ENCODE results near the gene ATP2C1. TPM values are rescaled to one million over a fixed set of nuclear protein-coding genes. Genes with fewer than 3 reads are reported as not detected.

The ATP2C1 gene
- total and polyA plus RNA-seq, 2 experiments from 2014 or later: 28.1 to 75.7 TPM

- H4K20me1 ChIP-seq (replicated peaks; ENCODE audit: insufficient read depth): no peaks in the 10 kb centered on the region
- no peaks in the 10 kb centered on the region for H3K9me3 Mint-ChIP-seq
- H3K27me3 Mint-ChIP-seq (ENCODE audit: insufficient read depth, low read depth, poor library complexity): no peaks in the 10 kb centered on the region
- no peaks in the 10 kb centered on the region for H3K79me2 ChIP-seq (replicated peaks; ENCODE audit: insufficient read depth)
- H3K27me3 ChIP-seq (ENCODE audit: insufficient read depth): no peaks in the 10 kb centered on the region
- H3K4me2 ChIP-seq: no peak overlapping the region
- TF ChIP-seq ZNF114 (CRISPR knock-in tag; IDR thresholded peaks at IDR 0.05) (no peak), STAT1 (IDR thresholded peaks at IDR 0.05; ENCODE audit: unreplicated experiment) (no peak), ZNF331 (CRISPR knock-in tag; IDR thresholded peaks at IDR 0.05; ENCODE audit: low read depth) (no peak), POLR2AphosphoS5 (IDR thresholded peaks at IDR 0.05; ENCODE audit: low read depth) (no peak), EZH2 (IDR thresholded peaks at IDR 0.05; ENCODE audit: low read depth, unreplicated experiment) (no peak), NANOG (IDR thresholded peaks at IDR 0.05; ENCODE audit: borderline replicate concordance) (no peak), JUNB (IDR thresholded peaks at IDR 0.05; ENCODE audit: unreplicated experiment) (no peak), CREB1 (CRISPR knock-in tag; IDR thresholded peaks at IDR 0.05; ENCODE audit: low read depth) (no peak), EZH2phosphoT487 (IDR thresholded peaks at IDR 0.05; ENCODE audit: unreplicated experiment) (no peak), ETS1 (IDR thresholded peaks at IDR 0.05) (no peak)
- TF ChIP-seq, protein P1, sequence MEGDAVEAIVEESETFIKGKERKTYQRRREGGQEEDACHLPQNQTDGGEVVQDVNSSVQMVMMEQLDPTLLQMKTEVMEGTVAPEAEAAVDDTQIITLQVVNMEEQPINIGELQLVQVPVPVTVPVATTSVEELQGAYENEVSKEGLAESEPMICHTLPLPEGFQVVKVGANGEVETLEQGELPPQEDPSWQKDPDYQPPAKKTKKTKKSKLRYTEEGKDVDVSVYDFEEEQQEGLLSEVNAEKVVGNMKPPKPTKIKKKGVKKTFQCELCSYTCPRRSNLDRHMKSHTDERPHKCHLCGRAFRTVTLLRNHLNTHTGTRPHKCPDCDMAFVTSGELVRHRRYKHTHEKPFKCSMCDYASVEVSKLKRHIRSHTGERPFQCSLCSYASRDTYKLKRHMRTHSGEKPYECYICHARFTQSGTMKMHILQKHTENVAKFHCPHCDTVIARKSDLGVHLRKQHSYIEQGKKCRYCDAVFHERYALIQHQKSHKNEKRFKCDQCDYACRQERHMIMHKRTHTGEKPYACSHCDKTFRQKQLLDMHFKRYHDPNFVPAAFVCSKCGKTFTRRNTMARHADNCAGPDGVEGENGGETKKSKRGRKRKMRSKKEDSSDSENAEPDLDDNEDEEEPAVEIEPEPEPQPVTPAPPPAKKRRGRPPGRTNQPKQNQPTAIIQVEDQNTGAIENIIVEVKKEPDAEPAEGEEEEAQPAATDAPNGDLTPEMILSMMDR (conservative IDR thresholded peaks at IDR 0.05; ENCODE audit: low read depth in 2 of 2): no peak
- TF ChIP-seq, protein P2, sequence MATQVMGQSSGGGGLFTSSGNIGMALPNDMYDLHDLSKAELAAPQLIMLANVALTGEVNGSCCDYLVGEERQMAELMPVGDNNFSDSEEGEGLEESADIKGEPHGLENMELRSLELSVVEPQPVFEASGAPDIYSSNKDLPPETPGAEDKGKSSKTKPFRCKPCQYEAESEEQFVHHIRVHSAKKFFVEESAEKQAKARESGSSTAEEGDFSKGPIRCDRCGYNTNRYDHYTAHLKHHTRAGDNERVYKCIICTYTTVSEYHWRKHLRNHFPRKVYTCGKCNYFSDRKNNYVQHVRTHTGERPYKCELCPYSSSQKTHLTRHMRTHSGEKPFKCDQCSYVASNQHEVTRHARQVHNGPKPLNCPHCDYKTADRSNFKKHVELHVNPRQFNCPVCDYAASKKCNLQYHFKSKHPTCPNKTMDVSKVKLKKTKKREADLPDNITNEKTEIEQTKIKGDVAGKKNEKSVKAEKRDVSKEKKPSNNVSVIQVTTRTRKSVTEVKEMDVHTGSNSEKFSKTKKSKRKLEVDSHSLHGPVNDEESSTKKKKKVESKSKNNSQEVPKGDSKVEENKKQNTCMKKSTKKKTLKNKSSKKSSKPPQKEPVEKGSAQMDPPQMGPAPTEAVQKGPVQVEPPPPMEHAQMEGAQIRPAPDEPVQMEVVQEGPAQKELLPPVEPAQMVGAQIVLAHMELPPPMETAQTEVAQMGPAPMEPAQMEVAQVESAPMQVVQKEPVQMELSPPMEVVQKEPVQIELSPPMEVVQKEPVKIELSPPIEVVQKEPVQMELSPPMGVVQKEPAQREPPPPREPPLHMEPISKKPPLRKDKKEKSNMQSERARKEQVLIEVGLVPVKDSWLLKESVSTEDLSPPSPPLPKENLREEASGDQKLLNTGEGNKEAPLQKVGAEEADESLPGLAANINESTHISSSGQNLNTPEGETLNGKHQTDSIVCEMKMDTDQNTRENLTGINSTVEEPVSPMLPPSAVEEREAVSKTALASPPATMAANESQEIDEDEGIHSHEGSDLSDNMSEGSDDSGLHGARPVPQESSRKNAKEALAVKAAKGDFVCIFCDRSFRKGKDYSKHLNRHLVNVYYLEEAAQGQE (IDR thresholded peaks at IDR 0.05; ENCODE audit: unreplicated experiment): no peak
- TF ChIP-seq, protein P3, sequence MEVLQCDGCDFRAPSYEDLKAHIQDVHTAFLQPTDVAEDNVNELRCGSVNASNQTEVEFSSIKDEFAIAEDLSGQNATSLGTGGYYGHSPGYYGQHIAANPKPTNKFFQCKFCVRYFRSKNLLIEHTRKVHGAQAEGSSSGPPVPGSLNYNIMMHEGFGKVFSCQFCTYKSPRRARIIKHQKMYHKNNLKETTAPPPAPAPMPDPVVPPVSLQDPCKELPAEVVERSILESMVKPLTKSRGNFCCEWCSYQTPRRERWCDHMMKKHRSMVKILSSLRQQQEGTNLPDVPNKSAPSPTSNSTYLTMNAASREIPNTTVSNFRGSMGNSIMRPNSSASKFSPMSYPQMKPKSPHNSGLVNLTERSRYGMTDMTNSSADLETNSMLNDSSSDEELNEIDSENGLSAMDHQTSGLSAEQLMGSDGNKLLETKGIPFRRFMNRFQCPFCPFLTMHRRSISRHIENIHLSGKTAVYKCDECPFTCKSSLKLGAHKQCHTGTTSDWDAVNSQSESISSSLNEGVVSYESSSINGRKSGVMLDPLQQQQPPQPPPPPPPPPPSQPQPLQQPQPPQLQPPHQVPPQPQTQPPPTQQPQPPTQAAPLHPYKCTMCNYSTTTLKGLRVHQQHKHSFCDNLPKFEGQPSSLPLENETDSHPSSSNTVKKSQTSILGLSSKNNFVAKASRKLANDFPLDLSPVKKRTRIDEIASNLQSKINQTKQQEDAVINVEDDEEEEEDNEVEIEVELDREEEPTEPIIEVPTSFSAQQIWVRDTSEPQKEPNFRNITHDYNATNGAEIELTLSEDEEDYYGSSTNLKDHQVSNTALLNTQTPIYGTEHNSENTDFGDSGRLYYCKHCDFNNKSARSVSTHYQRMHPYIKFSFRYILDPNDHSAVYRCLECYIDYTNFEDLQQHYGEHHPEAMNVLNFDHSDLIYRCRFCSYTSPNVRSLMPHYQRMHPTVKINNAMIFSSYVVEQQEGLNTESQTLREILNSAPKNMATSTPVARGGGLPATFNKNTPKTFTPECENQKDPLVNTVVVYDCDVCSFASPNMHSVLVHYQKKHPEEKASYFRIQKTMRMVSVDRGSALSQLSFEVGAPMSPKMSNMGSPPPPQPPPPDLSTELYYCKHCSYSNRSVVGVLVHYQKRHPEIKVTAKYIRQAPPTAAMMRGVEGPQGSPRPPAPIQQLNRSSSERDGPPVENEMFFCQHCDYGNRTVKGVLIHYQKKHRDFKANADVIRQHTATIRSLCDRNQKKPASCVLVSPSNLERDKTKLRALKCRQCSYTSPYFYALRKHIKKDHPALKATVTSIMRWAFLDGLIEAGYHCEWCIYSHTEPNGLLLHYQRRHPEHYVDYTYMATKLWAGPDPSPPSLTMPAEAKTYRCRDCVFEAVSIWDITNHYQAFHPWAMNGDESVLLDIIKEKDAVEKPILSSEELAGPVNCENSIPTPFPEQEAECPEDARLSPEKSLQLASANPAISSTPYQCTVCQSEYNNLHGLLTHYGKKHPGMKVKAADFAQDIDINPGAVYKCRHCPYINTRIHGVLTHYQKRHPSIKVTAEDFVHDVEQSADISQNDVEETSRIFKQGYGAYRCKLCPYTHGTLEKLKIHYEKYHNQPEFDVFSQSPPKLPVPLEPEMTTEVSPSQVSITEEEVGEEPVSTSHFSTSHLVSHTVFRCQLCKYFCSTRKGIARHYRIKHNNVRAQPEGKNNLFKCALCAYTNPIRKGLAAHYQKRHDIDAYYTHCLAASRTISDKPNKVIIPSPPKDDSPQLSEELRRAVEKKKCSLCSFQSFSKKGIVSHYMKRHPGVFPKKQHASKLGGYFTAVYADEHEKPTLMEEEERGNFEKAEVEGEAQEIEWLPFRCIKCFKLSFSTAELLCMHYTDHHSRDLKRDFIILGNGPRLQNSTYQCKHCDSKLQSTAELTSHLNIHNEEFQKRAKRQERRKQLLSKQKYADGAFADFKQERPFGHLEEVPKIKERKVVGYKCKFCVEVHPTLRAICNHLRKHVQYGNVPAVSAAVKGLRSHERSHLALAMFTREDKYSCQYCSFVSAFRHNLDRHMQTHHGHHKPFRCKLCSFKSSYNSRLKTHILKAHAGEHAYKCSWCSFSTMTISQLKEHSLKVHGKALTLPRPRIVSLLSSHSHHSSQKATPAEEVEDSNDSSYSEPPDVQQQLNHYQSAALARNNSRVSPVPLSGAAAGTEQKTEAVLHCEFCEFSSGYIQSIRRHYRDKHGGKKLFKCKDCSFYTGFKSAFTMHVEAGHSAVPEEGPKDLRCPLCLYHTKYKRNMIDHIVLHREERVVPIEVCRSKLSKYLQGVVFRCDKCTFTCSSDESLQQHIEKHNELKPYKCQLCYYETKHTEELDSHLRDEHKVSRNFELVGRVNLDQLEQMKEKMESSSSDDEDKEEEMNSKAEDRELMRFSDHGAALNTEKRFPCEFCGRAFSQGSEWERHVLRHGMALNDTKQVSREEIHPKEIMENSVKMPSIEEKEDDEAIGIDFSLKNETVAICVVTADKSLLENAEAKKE (CRISPR knock-in tag; IDR thresholded peaks at IDR 0.05): no peak
- no peak overlapping the region for H3K27ac ChIP-seq (ENCODE audit: low read depth)
- no peaks in the 10 kb centered on the region for H3K36me3 Mint-ChIP-seq (ENCODE audit: low read depth)
- no peak overlapping the region; the same call in 1 of the 2 replicates for H2AFZ ChIP-seq
- ATAC-seq: no peak
- H3F3A ChIP-seq (replicated peaks; ENCODE audit: low read depth): no peaks in the 10 kb centered on the region
- H3K36me3 ChIP-seq (ENCODE audit: insufficient read depth): no peaks in the 10 kb centered on the region
- H3K4me3 ChIP-seq: no peak overlapping the region
- H3K9me2 ChIP-seq (ENCODE audit: insufficient read depth): 0 out of 2 replicates have a peak, but pooled peaks cover 4% of the 10 kb centered on the region
- no peak overlapping the region for H3K27ac Mint-ChIP-seq
- no peaks in the 10 kb centered on the region for H3K4me1 ChIP-seq (ENCODE audit: insufficient read depth)
- no peak overlapping the region for H3K4me3 Mint-ChIP-seq
- H3K4me1 Mint-ChIP-seq: no peaks in the 10 kb centered on the region
- DNase-seq (ENCODE audit: low spot score): no peak
Observed at GRCh38 chr3:130857336-130858026, 36.4 kb upstream of the ATP2C1 start.

Measured in GM23338 (cell line).